Stomach (tissue), 19 donors: Measurements from ENCODE around the gene KCNK13. TPM values are rescaled to one million over a fixed set of nuclear protein-coding genes. Genes with fewer than 3 reads are reported as not detected.

Source experiments
- DNase-seq, 2 donors: peaks; one replicate each; pipeline versions ENCODE4 v3.0.0 to v3.0.0-alpha.2; 2013 to 2019
- H3K27ac ChIP-seq, 5 donors: fragments of 200-600 bp in 4 of 5; sonication (generic) in 4 of 5; one replicate each; pipeline ENCODE4 v1.5.1; 2013 to 2019; ENCODE audit warnings: mild to moderate bottlenecking in 1 of 5, moderate library complexity in 1 of 5
- H3K27me3 ChIP-seq, 3 donors: fragments of 200-600 bp; sonication (generic); one replicate each; pipeline ENCODE4 v1.5.1; 2017 to 2019; ENCODE audit warnings: mixed run types in 1 of 3
- H3K36me3 ChIP-seq, 4 donors: fragments of 200-600 bp; sonication (generic); 1 replicate in 3 of 4; 2 replicates in 1 of 4; pipeline ENCODE4 v1.5.1; 2016 to 2019
- H3K4me1 ChIP-seq, 4 donors: fragments of 200-600 bp; sonication (generic); one replicate each; pipeline ENCODE4 v1.5.1; 2016 to 2019
- H3K4me3 ChIP-seq, 4 donors: fragments of 200-600 bp; sonication (generic) in 3 of 4; one replicate each; pipeline ENCODE4 v1.5.1; 2016 to 2019; ENCODE audit warnings: mild to moderate bottlenecking in 1 of 4
- H3K9me3 ChIP-seq, 4 donors: fragments of 200-600 bp; sonication (generic); one replicate each; pipeline ENCODE4 v1.5.1; 2016 to 2019
- EP300 ChIP-seq: sonication (generic); formaldehyde crosslinking; IDR thresholded peaks from one replicate; pipeline ENCODE4 v1.6.1; 2017; ENCODE audit warnings: antibody characterized with exemption
- POLR2A ChIP-seq, 4 donors: fragments of 450-650 bp; IDR thresholded peaks; one replicate each; pipeline ENCODE4 v1.6.1; 2016; ENCODE audit warnings: antibody characterized with exemption in 4 of 4, control low read depth in 2 of 4, mild to moderate bottlenecking in 1 of 4, moderate library complexity in 1 of 4
- POLR2AphosphoS5 ChIP-seq, 3 donors: sonication (generic); formaldehyde crosslinking; IDR thresholded peaks; one replicate each; pipeline ENCODE4 v1.6.1; 2016; ENCODE audit warnings: antibody characterized with exemption in 3 of 3
- WGBS, 5 donors: extraction: QIAGEN DNeasy Blood & Tissue Kit in 3 of 5; methylation state at CpG; one replicate each; pipeline versions ENCODE4 v1.1.5 to v1.1.7; 2013 to 2018; 5-methylcytosine and 5-hydroxymethylcytosine counted together
- intact Hi-C: fragments of 100-400 bp; cut with DNase I; formaldehyde crosslinking; loops from one replicate; pipeline ENCODE4 v1.15.1; 2023; ENCODE audit warnings: low total_unique reads
- long read RNA-seq, 10 donors: transcript quantifications; one replicate each; lab custom pipeline, GENCODE V29; 2026
- polyA plus RNA-seq, 3 donors: library from polyadenylated mRNA; stranded (reverse); fragments of 200-250 nt; gene quantifications; one replicate each; pipeline ENCODE4 v1.2.3, GENCODE V29; 2013
- total RNA-seq, 5 donors: library from RNA; depleted of rRNA; stranded (reverse); fragments of >200 nt; gene quantifications; one replicate each; pipeline versions ENCODE4 v1.1.0 to v1.2.3, GENCODE V29; 2014 to 2016
- TF ChIP-seq, protein P1 (sequence below), 7 experiments: fragments of 450-650 bp in 4 of 7; fragments of 200-600 bp in 3 of 7; sonication (generic) in 3 of 7; IDR thresholded peaks; one replicate each; pipeline ENCODE4 v1.5.1; 2016 to 2019; ENCODE audit warnings: antibody characterized with exemption in 7 of 7, control low read depth in 2 of 7, mild to moderate bottlenecking in 1 of 7
- donor health status: healthy with polysubstance abuse.
- donor health status: Bipolar disorder and iron deficiency.
- donor health status: healthy.

The KCNK13 gene
- total RNA-seq = 1 to 10 TPM in 1 of 5 donors, under 1 TPM in 1, not detected in 3; 0.55 to 2.5 TPM
- under 1 TPM in 2 of 3 donors, not detected in 1; 0.08 to 0.19 TPM for polyA plus RNA-seq
- long read RNA-seq, donor 1 = 0 reads
- long read RNA-seq, donor 2 = 0 reads
- long read RNA-seq, donor 3 = 0 reads
- long read RNA-seq, donor 4 = 0 reads
- long read RNA-seq, donor 5, partial matches to known transcripts = 0 of 1 reads
- long read RNA-seq, donor 5, other reads (novel, unspliced or antisense) = 0 of 1 reads
- long read RNA-seq, donor 6 = 0 reads
- long read RNA-seq, donor 7 = 0 reads
- long read RNA-seq, donor 8 = 0 reads
- long read RNA-seq, donor 9 = 0 reads
- long read RNA-seq, donor 10 = 0 reads

DNA sequence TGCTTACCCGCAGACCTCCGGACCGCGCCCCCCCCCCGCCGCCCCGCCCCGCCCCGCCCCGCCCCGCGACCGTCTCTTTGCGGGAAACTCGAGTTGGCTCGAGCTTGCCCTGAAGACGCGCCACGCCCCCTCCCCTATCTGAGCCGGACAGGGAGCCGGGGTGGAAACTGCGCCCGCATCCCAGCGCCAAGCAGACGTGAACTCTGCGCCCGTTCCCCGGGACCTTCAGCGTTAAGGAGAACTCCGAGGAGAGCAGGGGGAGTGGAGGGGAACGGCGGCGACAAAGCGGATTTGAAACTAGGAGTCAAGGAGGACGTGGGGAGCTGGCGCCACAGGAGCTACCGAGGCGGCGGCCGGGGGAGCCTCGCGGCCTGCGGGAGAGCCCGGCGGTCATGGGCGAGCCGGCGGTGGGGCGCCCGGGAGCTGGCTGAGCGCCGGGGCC, at the start of gene KCNK13:
Gene KCNK13, plus strand, starts transcription at position 310 of the 442 bp plus-strand sequence. CDS start 212 bp downstream, outside the sequence.
- 0 to 3% (median 1%) methylated on average over 19 to 52 of the region's 52 CpGs for WGBS, 5 donors
- peak in 1 of 2 donors; percentile 45 for DNase-seq
- peak within 1 kb of the TSS; percentile 43 to 63 (median 53) for H3K4me3 ChIP-seq

DNA sequence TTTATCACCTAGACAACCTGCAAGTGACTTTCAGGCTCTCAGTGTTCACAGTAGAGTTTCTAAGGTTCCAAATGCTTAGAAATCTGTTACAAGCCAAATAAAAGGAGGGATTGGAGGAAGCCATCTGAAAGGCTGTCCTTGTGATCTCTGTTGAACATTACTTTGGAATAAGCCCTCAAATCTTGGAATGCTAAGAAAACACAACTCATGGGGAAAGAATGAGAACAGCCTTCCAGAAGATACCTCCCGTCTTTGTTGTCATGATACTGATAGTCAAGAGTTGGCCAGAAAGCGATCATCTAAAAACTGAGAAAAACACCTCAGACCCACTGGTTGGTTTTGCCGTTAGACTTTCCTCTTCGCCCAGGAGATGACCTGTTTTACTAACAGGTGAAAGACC, 44.4 kb upstream of the KCNK13 start:
- Histone ChIP-seq H3K4me1 (no peaks in the 10 kb centered on the region), H3K27me3 (no peaks in the 10 kb centered on the region), H3K27ac (no peak overlapping the region), H3K9me3 (no peaks in the 10 kb centered on the region), H3K4me3 (no peak overlapping the region), H3K36me3 (peaks cover 3 to 84% (median 66%) of the 10 kb centered on the region in 4 donors)
- DNase-seq = no peak
- intact Hi-C loops = no loop called here
- WGBS, 5 donors = 72 to 95% (median 92%) methylated on average over 4 of the region's 4 CpGs
- TF ChIP-seq, protein P1, sequence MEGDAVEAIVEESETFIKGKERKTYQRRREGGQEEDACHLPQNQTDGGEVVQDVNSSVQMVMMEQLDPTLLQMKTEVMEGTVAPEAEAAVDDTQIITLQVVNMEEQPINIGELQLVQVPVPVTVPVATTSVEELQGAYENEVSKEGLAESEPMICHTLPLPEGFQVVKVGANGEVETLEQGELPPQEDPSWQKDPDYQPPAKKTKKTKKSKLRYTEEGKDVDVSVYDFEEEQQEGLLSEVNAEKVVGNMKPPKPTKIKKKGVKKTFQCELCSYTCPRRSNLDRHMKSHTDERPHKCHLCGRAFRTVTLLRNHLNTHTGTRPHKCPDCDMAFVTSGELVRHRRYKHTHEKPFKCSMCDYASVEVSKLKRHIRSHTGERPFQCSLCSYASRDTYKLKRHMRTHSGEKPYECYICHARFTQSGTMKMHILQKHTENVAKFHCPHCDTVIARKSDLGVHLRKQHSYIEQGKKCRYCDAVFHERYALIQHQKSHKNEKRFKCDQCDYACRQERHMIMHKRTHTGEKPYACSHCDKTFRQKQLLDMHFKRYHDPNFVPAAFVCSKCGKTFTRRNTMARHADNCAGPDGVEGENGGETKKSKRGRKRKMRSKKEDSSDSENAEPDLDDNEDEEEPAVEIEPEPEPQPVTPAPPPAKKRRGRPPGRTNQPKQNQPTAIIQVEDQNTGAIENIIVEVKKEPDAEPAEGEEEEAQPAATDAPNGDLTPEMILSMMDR (IDR thresholded peaks at IDR 0.05) = no peak
- TF ChIP-seq POLR2A (IDR thresholded peaks at IDR 0.05) (no peak), POLR2AphosphoS5 (IDR thresholded peaks at IDR 0.05) (no peak), EP300 (no peak)

More for the DNA sequence above, at the start of gene KCNK13:
- Histone ChIP-seq H3K27me3 (peaks cover 14 to 95% (median 49%) of the 10 kb centered on the region in 3 donors), H3K27ac (no peak within 1 kb of the TSS), H3K9me3 (peaks cover 0 to 3% (median 0%) of the 10 kb centered on the region in 4 donors), H3K4me1 (peaks cover 24 to 34% (median 30%) of the 10 kb centered on the region in 4 donors), H3K36me3 (no peaks in the 10 kb centered on the region)
- TF ChIP-seq POLR2AphosphoS5 (IDR thresholded peaks at IDR 0.05) = no peak
- TF ChIP-seq, protein P1 (IDR thresholded peaks at IDR 0.05) = no peak
- no peak for TF ChIP-seq POLR2A (IDR thresholded peaks at IDR 0.05)
- TF ChIP-seq EP300 = no peak
- intact Hi-C loops = no loop called here

DNA sequence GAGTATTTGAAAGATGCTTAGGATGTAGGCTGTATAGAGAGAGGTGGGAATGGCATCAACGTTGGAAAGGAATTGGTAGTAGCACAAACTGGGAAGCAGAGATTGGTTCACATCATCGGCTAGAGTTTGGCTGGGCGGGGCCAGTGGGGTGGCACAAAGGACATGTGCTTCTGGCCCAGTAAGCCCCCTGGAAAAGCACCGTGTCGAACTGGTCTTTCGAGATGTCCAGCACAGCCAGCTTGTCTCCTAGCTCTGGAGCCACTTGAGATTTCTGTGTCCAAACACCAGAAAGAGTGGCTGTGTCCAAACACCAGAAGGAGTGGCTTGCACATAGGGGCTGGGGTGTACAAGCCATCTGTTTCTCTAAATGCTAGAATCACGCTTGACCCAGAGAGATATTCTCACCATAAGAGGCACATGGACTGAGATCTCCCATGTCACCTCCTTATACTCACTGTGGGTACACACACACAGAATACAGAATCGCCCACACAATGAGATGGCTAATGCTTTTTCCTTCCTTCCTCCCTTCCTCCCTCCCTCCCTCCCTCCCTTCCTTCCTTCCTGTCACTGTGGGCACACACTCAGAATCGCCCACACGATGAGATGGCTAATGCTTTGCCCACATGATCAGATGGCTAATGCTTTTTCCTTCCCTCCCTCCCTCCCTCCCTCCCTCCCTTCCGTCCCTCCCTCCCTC, 41.8 kb upstream of the KCNK13 start:
- no peak for DNase-seq
- WGBS, 5 donors = 88 to 93% (median 90%) methylated on average over 10 to 11 of the region's 11 CpGs
- Histone ChIP-seq H3K4me1 (no peaks in the 10 kb centered on the region), H3K9me3 (no peaks in the 10 kb centered on the region), H3K27me3 (no peaks in the 10 kb centered on the region), H3K36me3 (peaks cover 7 to 87% (median 73%) of the 10 kb centered on the region in 4 donors), H3K4me3 (no peak overlapping the region), H3K27ac (no peak overlapping the region)
- intact Hi-C loops = no loop called here
- TF ChIP-seq, protein P1 (IDR thresholded peaks at IDR 0.05) = no peak
- TF ChIP-seq EP300 = no peak
- no peak for TF ChIP-seq POLR2A (IDR thresholded peaks at IDR 0.05)
- no peak for TF ChIP-seq POLR2AphosphoS5 (IDR thresholded peaks at IDR 0.05)

DNA sequence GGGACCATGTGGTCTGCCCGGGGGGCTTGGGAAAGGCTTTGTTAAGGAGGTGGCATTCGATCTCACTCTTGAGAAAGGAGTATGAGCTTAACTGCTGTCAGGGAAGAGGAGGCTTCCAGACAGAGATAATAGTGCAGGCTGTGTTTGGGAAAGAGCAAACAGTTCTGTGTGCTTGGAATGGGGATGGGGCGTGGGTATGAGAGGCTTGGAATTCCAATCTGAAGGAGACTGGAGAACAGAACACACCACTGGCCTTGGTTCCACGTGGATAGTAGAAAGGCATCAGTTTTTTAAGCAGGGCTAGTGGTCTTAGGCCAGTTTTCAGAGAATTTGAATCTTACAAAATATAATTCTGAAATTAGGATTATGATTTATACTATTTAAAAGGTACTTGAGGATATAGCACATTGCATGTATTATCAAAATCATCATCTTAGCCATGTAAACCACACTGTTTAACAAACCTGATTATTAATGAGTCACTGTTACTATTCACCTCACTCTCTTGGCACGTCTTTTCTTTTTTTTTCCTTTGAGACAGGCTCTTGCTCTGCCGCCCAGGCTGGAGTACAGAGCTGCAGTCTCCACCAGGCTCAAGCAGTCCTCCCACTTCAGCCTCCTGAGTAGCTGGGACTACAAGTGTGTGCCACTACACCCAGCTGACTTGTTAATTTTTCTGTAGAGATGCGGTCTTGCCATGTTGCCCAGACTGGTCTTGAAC, 38.5 kb upstream of the KCNK13 start:
- intact Hi-C loops = no loop called here
- Histone ChIP-seq H3K4me1 (no peaks in the 10 kb centered on the region), H3K36me3 (peaks cover 12 to 84% (median 81%) of the 10 kb centered on the region in 4 donors), H3K27ac (no peak overlapping the region), H3K9me3 (no peaks in the 10 kb centered on the region), H3K27me3 (no peaks in the 10 kb centered on the region), H3K4me3 (no peak overlapping the region)
- 64 to 75% (median 70%) methylated on average over 7 of the region's 7 CpGs for WGBS, 5 donors
- DNase-seq = no peak
- TF ChIP-seq, protein P1 (IDR thresholded peaks at IDR 0.05) = no peak
